Measurements from ENCODE around the gene UPP1.
A peak's percentile ranks its signal among the peaks of the same experiment; 100 is the strongest.

The UPP1 gene

DNA sequence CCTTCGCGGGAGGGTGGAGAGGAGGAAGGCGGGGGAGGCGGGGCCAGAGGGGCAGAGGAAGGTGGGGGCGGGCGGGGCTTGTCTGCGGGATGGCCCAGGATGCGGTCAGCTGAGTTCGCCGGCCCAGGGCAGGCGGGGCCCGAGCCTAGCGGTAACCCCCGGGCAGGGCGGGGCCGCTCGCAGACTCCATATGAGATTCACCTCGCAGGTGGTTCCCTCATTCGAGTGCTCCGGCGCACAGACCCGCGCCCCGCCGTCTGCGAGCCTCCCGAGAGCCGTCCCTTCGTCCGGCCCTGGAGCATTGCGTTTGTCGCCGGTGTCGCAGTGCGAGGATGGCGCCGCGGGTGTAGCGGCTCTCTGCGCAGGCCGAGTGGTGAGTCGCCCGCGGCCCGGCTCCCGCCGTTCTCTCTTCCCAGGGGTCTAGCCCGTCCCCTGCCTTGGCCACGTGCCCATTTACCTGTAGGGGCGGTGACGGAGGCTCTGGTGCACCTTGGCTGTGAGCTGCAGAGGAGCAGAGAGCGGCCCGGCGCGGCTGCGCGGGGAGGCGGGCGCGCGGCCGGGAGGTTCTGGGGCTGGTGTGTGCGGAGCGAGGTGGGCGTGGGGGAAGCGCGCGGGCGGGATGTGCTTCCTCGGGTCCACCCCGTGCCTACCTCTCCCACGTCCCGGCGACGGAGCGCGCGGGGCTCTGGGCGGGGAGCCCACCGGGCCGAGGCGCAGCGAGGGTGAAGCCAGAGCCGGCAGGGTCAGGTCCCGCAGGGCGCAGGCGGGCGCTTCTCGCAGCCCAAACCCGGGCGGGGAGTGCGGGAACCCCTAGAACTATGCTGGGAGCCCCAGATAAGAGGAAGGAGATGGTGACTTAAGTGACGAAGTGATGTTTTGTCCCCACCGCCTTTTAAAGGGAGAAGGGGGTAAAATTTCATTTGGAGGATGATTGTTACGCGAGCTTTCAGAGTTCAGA is at the start of gene UPP1:
Gene UPP1 (plus strand): TSS at position 220 of the 958 bp plus-strand sequence. CDS start 5,519 bp downstream, outside the sequence.
- DNase-seq (ENCODE audit: low read depth), result no peak
- H3K4me3 ChIP-seq (ENCODE audit: low read depth, low read length), result peak within 1 kb of the TSS; percentile 64
- TF ChIP-seq POLR2A (IDR thresholded peaks at IDR 0.05; ENCODE audit: extremely low read depth, insufficient read length) (peak; percentile 18), MYC (IDR thresholded peaks at IDR 0.05; ENCODE audit: low read depth, low read length) (no peak)
- TF ChIP-seq, protein P1, sequence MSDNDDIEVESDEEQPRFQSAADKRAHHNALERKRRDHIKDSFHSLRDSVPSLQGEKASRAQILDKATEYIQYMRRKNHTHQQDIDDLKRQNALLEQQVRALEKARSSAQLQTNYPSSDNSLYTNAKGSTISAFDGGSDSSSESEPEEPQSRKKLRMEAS (IDR thresholded peaks at IDR 0.05; ENCODE audit: low read depth, low read length), result no peak
- TF ChIP-seq, protein P2, sequence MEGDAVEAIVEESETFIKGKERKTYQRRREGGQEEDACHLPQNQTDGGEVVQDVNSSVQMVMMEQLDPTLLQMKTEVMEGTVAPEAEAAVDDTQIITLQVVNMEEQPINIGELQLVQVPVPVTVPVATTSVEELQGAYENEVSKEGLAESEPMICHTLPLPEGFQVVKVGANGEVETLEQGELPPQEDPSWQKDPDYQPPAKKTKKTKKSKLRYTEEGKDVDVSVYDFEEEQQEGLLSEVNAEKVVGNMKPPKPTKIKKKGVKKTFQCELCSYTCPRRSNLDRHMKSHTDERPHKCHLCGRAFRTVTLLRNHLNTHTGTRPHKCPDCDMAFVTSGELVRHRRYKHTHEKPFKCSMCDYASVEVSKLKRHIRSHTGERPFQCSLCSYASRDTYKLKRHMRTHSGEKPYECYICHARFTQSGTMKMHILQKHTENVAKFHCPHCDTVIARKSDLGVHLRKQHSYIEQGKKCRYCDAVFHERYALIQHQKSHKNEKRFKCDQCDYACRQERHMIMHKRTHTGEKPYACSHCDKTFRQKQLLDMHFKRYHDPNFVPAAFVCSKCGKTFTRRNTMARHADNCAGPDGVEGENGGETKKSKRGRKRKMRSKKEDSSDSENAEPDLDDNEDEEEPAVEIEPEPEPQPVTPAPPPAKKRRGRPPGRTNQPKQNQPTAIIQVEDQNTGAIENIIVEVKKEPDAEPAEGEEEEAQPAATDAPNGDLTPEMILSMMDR (IDR thresholded peaks at IDR 0.05; ENCODE audit: low read depth, low read length), result no peak

DNA sequence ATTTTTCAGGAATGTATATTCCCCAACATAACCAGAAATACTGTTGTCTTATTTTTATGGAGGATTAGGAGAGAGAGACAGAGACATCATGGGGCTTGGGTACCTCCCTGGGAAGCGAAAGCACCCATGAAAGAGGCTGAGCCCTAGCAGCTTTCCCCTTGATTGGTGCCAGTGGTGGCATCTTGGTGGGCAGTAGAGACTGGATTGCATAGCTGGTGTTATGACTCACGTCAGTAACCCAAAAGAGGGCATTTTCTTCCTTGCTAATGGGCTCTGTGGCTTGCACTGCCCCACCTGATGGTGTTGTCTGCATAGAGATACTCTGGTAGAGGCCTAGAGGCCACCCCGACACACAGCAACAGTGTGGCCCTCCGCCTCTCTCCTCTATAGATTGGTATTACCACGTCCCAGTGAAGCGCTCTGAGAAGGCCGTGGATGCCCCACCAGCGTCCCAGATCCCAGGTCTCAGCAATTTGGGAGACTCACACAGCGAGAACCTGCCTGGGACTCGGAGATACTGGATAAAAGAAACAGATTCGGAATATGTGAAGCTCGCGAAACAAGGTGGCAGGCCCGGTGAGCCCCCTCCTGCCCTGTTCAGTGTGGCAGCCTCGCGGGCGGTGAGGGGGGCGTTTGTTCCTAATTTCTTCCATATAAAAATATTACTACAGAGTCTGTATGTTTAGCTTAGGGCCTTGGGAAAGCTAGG is 48.0 kb upstream of the UPP1 start:
- no peak for DNase-seq (ENCODE audit: low read depth)
- TF ChIP-seq MYC (IDR thresholded peaks at IDR 0.05; ENCODE audit: low read depth, low read length) (no peak), POLR2A (IDR thresholded peaks at IDR 0.05; ENCODE audit: extremely low read depth, insufficient read length) (no peak)
- TF ChIP-seq, protein P1 (IDR thresholded peaks at IDR 0.05; ENCODE audit: low read depth, low read length), result no peak
- TF ChIP-seq, protein P2 (IDR thresholded peaks at IDR 0.05; ENCODE audit: low read depth, low read length), result no peak
- no peak overlapping the region for H3K4me3 ChIP-seq (ENCODE audit: low read depth, low read length)

DNA sequence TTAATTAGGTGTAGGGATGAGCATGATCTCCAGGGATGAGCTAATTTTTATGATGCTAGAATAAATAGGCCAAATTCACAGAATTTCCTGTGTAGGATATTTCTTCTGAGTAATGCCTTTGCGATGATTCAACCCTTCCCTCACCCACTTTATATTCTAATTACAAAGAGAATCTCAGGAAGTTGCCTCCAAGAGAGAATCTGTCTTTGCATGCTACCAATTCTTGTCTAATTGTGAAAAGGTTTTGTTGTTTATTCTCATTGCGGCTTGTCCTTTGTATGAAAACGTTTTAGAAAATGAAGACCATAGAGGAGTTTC is 47.5 kb upstream of the UPP1 start:
- H3K4me3 ChIP-seq (ENCODE audit: low read depth, low read length), result no peak overlapping the region
- TF ChIP-seq, protein P2 (IDR thresholded peaks at IDR 0.05; ENCODE audit: low read depth, low read length), result no peak
- TF ChIP-seq, protein P1 (IDR thresholded peaks at IDR 0.05; ENCODE audit: low read depth, low read length), result no peak
- TF ChIP-seq MYC (IDR thresholded peaks at IDR 0.05; ENCODE audit: low read depth, low read length) (no peak), POLR2A (IDR thresholded peaks at IDR 0.05; ENCODE audit: extremely low read depth, insufficient read length) (no peak)
- no peak for DNase-seq (ENCODE audit: low read depth)

DNA sequence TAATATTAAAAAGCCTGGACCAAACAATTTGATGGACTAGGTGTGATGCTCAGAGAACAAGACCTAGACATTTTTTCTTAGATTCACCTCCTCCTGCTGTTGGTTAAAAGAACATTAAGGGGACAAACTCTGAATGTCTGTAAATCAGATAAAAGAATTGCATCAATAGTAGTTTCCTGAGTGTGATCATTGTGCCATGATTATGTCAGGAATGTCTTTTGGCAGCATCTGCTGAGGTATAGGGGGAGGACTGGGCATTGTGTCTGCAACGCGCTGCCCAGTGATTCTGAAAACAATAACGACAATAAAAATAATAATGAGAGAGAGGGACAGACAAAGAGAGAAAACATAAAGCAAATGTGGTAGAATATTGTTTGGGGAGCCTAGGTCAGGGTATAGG is 46.8 kb upstream of the UPP1 start:
- DNase-seq (ENCODE audit: low read depth), result no peak
- no peak overlapping the region for H3K4me3 ChIP-seq (ENCODE audit: low read depth, low read length)
- TF ChIP-seq, protein P1 (IDR thresholded peaks at IDR 0.05; ENCODE audit: low read depth, low read length), result no peak
- TF ChIP-seq MYC (IDR thresholded peaks at IDR 0.05; ENCODE audit: low read depth, low read length), result no peak
- TF ChIP-seq, protein P2 (IDR thresholded peaks at IDR 0.05; ENCODE audit: low read depth, low read length), result no peak

DNA sequence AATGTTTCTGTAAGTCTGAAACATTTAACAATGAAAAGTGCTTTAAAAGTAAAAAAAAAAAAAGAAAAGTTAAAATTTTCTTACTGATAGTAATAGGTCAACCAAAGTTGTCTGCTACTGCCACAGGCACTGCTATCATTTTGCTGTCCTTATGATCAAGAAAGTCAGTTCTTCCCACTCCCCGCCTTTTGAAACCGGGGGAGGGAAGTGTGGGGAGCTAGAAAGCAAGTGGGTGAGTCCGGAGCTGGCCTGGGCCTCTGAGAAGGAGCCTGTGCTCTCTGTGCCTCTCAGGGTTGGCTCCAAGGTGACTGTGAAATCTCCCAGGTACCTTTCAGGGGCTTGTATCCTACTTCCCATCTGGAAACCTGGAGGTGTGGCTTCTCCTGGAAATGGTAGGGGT is 46.4 kb upstream of the UPP1 start:
- TF ChIP-seq, protein P2 (IDR thresholded peaks at IDR 0.05; ENCODE audit: low read depth, low read length), result no peak
- TF ChIP-seq POLR2A (IDR thresholded peaks at IDR 0.05; ENCODE audit: extremely low read depth, insufficient read length) (no peak), MYC (IDR thresholded peaks at IDR 0.05; ENCODE audit: low read depth, low read length) (no peak)
- TF ChIP-seq, protein P1 (IDR thresholded peaks at IDR 0.05; ENCODE audit: low read depth, low read length), result no peak
- no peak overlapping the region for H3K4me3 ChIP-seq (ENCODE audit: low read depth, low read length)
- DNase-seq (ENCODE audit: low read depth), result no peak

Data from NB4 (cell line).